ENCODE data around the gene GNA14.

DNA sequence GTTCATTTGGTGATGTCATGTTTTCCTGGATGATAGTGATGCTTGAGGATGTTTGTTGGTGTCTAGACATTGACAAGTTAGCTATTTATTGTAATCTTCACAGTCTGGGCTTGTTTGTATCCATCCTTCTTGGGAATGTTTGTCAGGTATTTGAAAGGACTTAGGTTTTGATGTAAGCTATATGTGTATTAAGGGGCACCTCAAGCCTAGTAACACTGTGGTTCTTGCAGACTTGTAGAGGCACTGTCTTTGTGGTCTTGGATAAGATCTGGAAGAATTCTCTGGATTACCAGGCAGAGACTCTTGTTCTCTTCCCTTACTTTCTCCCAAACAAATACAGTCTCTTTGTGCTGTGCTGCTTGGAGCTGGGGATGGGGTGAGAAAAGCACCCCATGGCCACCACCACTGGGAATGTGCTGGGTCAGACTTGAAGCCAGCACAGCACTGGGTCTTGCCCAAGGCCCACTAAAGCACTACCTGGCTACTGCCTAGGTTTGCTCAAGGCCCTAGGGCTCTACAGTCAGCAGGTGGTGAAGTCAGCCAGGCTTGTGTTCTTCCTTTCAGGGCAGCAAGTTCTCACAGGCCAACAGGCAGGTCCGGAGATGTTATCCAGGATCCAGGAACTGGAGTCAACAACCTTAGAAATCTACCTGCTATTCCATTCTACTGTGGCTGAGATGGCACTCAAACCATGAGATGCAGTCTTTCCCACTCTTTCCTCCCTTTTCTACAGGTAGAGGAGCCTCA is 49.3 kb upstream of the GNA14 start:
- no peak for TF ChIP-seq ZNF24 (tag by site-specific recombination; IDR thresholded peaks at IDR 0.05)
- TF ChIP-seq, protein P1, sequence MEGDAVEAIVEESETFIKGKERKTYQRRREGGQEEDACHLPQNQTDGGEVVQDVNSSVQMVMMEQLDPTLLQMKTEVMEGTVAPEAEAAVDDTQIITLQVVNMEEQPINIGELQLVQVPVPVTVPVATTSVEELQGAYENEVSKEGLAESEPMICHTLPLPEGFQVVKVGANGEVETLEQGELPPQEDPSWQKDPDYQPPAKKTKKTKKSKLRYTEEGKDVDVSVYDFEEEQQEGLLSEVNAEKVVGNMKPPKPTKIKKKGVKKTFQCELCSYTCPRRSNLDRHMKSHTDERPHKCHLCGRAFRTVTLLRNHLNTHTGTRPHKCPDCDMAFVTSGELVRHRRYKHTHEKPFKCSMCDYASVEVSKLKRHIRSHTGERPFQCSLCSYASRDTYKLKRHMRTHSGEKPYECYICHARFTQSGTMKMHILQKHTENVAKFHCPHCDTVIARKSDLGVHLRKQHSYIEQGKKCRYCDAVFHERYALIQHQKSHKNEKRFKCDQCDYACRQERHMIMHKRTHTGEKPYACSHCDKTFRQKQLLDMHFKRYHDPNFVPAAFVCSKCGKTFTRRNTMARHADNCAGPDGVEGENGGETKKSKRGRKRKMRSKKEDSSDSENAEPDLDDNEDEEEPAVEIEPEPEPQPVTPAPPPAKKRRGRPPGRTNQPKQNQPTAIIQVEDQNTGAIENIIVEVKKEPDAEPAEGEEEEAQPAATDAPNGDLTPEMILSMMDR (tag by site-specific recombination; IDR thresholded peaks at IDR 0.05): no peak
- no peak for TF ChIP-seq KLF9 (tag by site-specific recombination; IDR thresholded peaks at IDR 0.05; ENCODE audit: low read depth)
- no peak for TF ChIP-seq ZNF654 (tag by site-specific recombination; IDR thresholded peaks at IDR 0.05; ENCODE audit: low read depth)
- TF ChIP-seq, protein P2, sequence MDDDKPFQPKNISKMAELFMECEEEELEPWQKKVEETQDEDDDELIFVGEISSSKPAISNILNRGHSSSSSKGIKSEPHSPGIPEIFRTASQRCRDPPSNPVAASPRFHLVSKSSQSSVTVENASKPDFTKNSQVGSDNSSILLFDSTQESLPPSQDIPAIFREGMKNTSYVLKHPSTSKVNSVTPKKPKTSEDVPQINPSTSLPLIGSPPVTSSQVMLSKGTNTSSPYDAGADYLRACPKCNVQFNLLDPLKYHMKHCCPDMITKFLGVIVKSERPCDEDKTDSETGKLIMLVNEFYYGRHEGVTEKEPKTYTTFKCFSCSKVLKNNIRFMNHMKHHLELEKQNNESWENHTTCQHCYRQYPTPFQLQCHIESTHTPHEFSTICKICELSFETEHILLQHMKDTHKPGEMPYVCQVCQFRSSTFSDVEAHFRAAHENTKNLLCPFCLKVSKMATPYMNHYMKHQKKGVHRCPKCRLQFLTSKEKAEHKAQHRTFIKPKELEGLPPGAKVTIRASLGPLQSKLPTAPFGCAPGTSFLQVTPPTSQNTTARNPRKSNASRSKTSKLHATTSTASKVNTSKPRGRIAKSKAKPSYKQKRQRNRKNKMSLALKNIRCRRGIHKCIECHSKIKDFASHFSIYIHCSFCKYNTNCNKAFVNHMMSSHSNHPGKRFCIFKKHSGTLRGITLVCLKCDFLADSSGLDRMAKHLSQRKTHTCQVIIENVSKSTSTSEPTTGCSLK (tag by site-specific recombination; IDR thresholded peaks at IDR 0.05): no peak
- no peak for TF ChIP-seq ZNF184 (tag by site-specific recombination; IDR thresholded peaks at IDR 0.05)
- no peak for TF ChIP-seq GLIS2 (tag by site-specific recombination; IDR thresholded peaks at IDR 0.05)
- TF ChIP-seq ZNF626 (tag by site-specific recombination; IDR thresholded peaks at IDR 0.05): no peak
- no peak for TF ChIP-seq SALL2 (tag by site-specific recombination; IDR thresholded peaks at IDR 0.05; ENCODE audit: borderline replicate concordance)
- TF ChIP-seq, protein P3, sequence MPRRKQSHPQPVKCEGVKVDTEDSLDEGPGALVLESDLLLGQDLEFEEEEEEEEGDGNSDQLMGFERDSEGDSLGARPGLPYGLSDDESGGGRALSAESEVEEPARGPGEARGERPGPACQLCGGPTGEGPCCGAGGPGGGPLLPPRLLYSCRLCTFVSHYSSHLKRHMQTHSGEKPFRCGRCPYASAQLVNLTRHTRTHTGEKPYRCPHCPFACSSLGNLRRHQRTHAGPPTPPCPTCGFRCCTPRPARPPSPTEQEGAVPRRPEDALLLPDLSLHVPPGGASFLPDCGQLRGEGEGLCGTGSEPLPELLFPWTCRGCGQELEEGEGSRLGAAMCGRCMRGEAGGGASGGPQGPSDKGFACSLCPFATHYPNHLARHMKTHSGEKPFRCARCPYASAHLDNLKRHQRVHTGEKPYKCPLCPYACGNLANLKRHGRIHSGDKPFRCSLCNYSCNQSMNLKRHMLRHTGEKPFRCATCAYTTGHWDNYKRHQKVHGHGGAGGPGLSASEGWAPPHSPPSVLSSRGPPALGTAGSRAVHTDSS (tag by site-specific recombination; IDR thresholded peaks at IDR 0.05): no peak
- TF ChIP-seq, protein P4, sequence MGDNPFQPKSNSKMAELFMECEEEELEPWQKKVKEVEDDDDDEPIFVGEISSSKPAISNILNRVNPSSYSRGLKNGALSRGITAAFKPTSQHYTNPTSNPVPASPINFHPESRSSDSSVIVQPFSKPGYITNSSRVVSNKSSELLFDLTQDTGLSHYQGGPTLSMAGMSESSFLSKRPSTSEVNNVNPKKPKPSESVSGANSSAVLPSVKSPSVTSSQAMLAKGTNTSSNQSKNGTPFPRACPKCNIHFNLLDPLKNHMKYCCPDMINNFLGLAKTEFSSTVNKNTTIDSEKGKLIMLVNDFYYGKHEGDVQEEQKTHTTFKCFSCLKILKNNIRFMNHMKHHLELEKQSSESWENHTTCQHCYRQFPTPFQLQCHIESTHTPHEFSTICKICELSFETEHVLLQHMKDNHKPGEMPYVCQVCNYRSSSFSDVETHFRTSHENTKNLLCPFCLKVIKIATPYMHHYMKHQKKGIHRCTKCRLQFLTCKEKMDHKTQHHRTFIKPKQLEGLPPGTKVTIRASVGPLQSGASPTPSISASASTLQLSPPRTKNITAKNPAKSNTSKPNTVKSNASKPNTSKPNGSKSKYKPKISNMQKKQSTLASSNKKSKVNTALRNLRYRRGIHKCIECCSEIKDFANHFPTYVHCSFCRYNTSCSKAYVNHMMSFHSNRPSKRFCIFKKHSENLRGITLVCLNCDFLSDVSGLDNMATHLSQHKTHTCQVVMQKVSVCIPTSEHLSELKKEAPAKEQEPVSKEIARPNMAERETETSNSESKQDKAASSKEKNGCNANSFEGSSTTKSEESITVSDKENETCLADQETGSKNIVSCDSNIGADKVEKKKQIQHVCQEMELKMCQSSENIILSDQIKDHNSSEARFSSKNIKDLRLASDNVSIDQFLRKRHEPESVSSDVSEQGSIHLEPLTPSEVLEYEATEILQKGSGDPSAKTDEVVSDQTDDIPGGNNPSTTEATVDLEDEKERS (tag by site-specific recombination; IDR thresholded peaks at IDR 0.05): no peak
- no peak for TF ChIP-seq ZNF558 (tag by site-specific recombination; IDR thresholded peaks at IDR 0.05)
- TF ChIP-seq, protein P5, sequence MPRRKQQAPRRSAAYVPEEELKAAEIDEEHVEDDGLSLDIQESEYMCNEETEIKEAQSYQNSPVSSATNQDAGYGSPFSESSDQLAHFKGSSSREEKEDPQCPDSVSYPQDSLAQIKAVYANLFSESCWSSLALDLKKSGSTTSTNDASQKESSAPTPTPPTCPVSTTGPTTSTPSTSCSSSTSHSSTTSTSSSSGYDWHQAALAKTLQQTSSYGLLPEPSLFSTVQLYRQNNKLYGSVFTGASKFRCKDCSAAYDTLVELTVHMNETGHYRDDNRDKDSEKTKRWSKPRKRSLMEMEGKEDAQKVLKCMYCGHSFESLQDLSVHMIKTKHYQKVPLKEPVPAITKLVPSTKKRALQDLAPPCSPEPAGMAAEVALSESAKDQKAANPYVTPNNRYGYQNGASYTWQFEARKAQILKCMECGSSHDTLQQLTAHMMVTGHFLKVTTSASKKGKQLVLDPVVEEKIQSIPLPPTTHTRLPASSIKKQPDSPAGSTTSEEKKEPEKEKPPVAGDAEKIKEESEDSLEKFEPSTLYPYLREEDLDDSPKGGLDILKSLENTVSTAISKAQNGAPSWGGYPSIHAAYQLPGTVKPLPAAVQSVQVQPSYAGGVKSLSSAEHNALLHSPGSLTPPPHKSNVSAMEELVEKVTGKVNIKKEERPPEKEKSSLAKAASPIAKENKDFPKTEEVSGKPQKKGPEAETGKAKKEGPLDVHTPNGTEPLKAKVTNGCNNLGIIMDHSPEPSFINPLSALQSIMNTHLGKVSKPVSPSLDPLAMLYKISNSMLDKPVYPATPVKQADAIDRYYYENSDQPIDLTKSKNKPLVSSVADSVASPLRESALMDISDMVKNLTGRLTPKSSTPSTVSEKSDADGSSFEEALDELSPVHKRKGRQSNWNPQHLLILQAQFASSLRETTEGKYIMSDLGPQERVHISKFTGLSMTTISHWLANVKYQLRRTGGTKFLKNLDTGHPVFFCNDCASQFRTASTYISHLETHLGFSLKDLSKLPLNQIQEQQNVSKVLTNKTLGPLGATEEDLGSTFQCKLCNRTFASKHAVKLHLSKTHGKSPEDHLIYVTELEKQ (tag by site-specific recombination; IDR thresholded peaks at IDR 0.05; ENCODE audit: borderline replicate concordance): no peak
